ENCODE measurements around the gene ITGBL1.

DNA sequence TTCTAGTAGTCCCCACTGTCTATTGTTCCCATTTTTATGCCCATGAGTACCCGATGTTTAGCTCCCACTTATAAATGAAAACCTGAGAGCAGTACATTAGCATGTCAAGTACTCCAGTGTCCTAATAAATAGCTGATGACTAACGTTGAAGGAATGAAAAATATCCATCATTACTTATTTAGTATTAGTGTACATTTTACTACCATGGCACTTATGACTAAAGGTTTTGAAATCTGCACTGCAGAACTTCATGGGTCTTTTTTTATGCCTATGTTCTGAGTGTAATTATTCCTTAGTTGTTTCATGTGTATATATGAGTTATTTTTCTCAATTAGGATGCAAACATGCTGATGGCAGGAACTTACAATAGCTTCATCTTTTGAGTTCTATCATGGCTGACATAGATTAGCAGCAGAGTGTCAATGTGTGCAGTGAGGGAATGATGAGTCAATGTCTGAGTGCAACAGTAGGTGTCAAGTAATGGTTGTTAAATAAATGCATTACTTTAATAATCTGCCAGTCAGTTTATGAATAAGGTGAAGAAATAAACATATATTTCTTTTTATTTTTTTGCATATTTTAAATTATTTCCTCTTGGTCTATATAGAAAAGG, 188.4 kb downstream of the ITGBL1 start:
- TF ChIP-seq, protein P1, sequence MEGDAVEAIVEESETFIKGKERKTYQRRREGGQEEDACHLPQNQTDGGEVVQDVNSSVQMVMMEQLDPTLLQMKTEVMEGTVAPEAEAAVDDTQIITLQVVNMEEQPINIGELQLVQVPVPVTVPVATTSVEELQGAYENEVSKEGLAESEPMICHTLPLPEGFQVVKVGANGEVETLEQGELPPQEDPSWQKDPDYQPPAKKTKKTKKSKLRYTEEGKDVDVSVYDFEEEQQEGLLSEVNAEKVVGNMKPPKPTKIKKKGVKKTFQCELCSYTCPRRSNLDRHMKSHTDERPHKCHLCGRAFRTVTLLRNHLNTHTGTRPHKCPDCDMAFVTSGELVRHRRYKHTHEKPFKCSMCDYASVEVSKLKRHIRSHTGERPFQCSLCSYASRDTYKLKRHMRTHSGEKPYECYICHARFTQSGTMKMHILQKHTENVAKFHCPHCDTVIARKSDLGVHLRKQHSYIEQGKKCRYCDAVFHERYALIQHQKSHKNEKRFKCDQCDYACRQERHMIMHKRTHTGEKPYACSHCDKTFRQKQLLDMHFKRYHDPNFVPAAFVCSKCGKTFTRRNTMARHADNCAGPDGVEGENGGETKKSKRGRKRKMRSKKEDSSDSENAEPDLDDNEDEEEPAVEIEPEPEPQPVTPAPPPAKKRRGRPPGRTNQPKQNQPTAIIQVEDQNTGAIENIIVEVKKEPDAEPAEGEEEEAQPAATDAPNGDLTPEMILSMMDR (IDR thresholded peaks at IDR 0.05; ENCODE audit: low read length), result no peak
- TF ChIP-seq EZH2 (IDR thresholded peaks at IDR 0.05; ENCODE audit: borderline replicate concordance, low read length), result no peak
